Measurements from ENCODE around the gene C3orf20.

DNA sequence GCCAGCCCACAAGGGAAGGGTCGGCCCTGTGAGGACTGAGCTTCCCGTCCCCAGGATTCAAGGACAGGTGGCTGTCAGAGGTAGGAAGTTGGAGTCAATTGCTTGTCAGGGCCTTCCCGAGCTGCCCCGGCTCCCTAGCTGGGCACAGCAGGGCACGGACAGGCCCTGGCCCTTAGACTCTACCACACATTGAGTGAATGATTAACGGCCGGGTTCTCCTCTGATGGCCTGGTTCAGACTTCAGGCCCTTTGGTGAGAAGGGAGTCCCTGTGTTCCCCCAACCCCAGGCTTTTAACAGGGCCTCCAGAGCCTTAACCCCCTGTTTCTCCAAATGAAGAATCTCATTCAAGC lies 127.4 kb downstream of the C3orf20 start:
- TF ChIP-seq CTCF (IDR thresholded peaks at IDR 0.05): no peak
- TF ChIP-seq POLR2A (IDR thresholded peaks at IDR 0.05): no peak

Data from esophagus squamous epithelium (tissue), 4 donors.